Lung (tissue), 12 donors: ENCODE results near the gene TSPAN17. TPM values are rescaled to one million over a fixed set of nuclear protein-coding genes. Genes with fewer than 3 reads are reported as not detected.

Source experiments
- ATAC-seq: fragments of 200-7000 bp; cut with Tn5 transposase; one replicate; pipeline ENCODE4 v1.9.1; 2020; ENCODE audit warnings: moderate number of reproducible peaks; ENCODE audit not compliant: insufficient read depth, low FRiP score
- DNase-seq, 3 donors: peaks; one replicate each; pipeline ENCODE4 v3.0.0-alpha.2; 2013 to 2017
- H3K27ac ChIP-seq, 2 donors: one replicate each; pipeline ENCODE4 v1.5.1; 2013; ENCODE audit warnings: mild to moderate bottlenecking in 2 of 2, moderate library complexity in 2 of 2, control low read depth in 1 of 2, inconsistent platforms in 1 of 2, low read depth in 1 of 2, low read length in 1 of 2
- H3K27me3 ChIP-seq, 3 donors: one replicate each; pipeline ENCODE4 v1.5.1; 2013; ENCODE audit warnings: low read length in 2 of 3; ENCODE audit not compliant: control insufficient read depth in 3 of 3, insufficient read depth in 3 of 3
- H3K36me3 ChIP-seq, 4 donors: one replicate each; pipeline ENCODE4 v1.5.1; 2013; ENCODE audit warnings: low read length in 4 of 4, mild to moderate bottlenecking in 1 of 4, moderate library complexity in 1 of 4; ENCODE audit not compliant: control insufficient read depth in 4 of 4, insufficient read depth in 4 of 4
- H3K4me1 ChIP-seq, 5 donors: one replicate each; pipeline ENCODE4 v1.5.1; 2013; ENCODE audit warnings: low read length in 5 of 5, mild to moderate bottlenecking in 2 of 5, moderate library complexity in 1 of 5; ENCODE audit not compliant: control insufficient read depth in 5 of 5, insufficient read depth in 5 of 5
- H3K4me3 ChIP-seq: one replicate; pipeline ENCODE4 v1.5.1; 2013; ENCODE audit warnings: mild to moderate bottlenecking, control low read depth, moderate library complexity
- H3K9ac ChIP-seq, 2 donors: one replicate each; pipeline ENCODE4 v1.5.1; 2013; ENCODE audit warnings: low read length in 2 of 2, control low read depth in 1 of 2; ENCODE audit not compliant: insufficient read depth in 1 of 2
- H3K9me3 ChIP-seq, 4 donors: one replicate each; pipeline ENCODE4 v1.5.1; 2013; ENCODE audit warnings: low read length in 3 of 4, mild to moderate bottlenecking in 1 of 4, moderate library complexity in 1 of 4; ENCODE audit not compliant: control insufficient read depth in 4 of 4, insufficient read depth in 3 of 4
- CTCF ChIP-seq: IDR thresholded peaks from 2 replicates; pipeline ENCODE4 v1.5.1; 2012; ENCODE audit warnings: mild to moderate bottlenecking; ENCODE audit errors: control extremely low read depth, extremely low read depth
- WGBS, 2 donors: extraction: QIAGEN DNeasy Blood & Tissue Kit; methylation state at CpG; one replicate each; pipeline ENCODE4 v1.1.7; 2013; 5-methylcytosine and 5-hydroxymethylcytosine counted together
- polyA plus RNA-seq, 2 donors: library from polyadenylated mRNA; stranded (reverse); fragments of 200-250 nt; gene quantifications; one replicate each; pipeline ENCODE4 v1.2.1, GENCODE V29; 2013
- total RNA-seq, 2 donors: library from RNA; depleted of rRNA in 1 of 2; stranded (reverse); fragments of >200 nt in 1 of 2; gene quantifications; one replicate each; pipeline ENCODE4 v1.2.1, GENCODE V29; 2014 to 2021
- donor health status: control.
- donor health status: control.
- donor health status: Bipolar disorder and iron deficiency.
- donor health status: healthy.
- donor health status: DM: yes; HTN: yes; CAD: no.

TSPAN17 gene
- total and polyA plus RNA-seq, 4 donors = 14.8 to 37.4 (median 27.8) TPM

GRCh38 chr5:176654856-176655255, 7.6 kb downstream of the TSPAN17 start:
- Histone ChIP-seq H3K9me3 (no peaks in the 10 kb centered on the region), H3K4me3 (no peak overlapping the region), H3K27me3 (no peaks in the 10 kb centered on the region), H3K9ac (no peak overlapping the region), H3K36me3 (peaks cover 0 to 29% (median 15%) of the 10 kb centered on the region in 4 donors), H3K27ac (no peak overlapping the region), H3K4me1 (peaks cover 0 to 7% (median 0%) of the 10 kb centered on the region in 5 donors)
- WGBS, 2 donors = 94 to 96% methylated on average over 14 of the region's 14 CpGs
- DNase-seq = no peak
- ATAC-seq = no peak
- TF ChIP-seq CTCF = no peak

- peaks cover 0 to 29% (median 15%) of the 10 kb centered on the region in 4 donors for H3K36me3 ChIP-seq
- no peak for DNase-seq
- no peak overlapping the region for H3K4me3 ChIP-seq
- no peaks in the 10 kb centered on the region for H3K9me3 ChIP-seq
- H3K9ac ChIP-seq = no peak overlapping the region
- H3K27me3 ChIP-seq = no peaks in the 10 kb centered on the region
- H3K4me1 ChIP-seq = peaks cover 0 to 9% (median 0%) of the 10 kb centered on the region in 5 donors
- no peak for ATAC-seq
- 89 to 92% methylated on average over 12 to 13 of the region's 13 CpGs for WGBS, 2 donors
- H3K27ac ChIP-seq = no peak overlapping the region
- TF ChIP-seq CTCF = no peak
These were observed 9.2 kb downstream of the TSPAN17 start for GRCh38 chr5:176656467-176656990.

GRCh38 chr5:176658007-176658599, 10.8 kb downstream of the TSPAN17 start:
- 52 to 53% methylated on average over 14 of the region's 14 CpGs for WGBS, 2 donors
- no peak overlapping the region for H3K9ac ChIP-seq

More at GRCh38 chr5:176658007-176658599, 10.8 kb downstream of the TSPAN17 start:
- ATAC-seq = peak; percentile 78
- no peaks in the 10 kb centered on the region for H3K9me3 ChIP-seq
- H3K4me1 ChIP-seq = peaks cover 0 to 9% (median 0%) of the 10 kb centered on the region in 5 donors
- H3K27me3 ChIP-seq = no peaks in the 10 kb centered on the region
- peak; percentile 57 for TF ChIP-seq CTCF
- H3K36me3 ChIP-seq = peaks cover 0 to 29% (median 10%) of the 10 kb centered on the region in 4 donors
- DNase-seq = peak; percentile 68 to 77 (median 71)
- no peak overlapping the region for H3K4me3 ChIP-seq
- H3K27ac ChIP-seq = no peak overlapping the region
